G401.6 (cell line): Measurements from ENCODE around the gene PARD6B.
"Not testable (repeated sequence)": the region's sequence is repeated elsewhere in the genome, so short reads cannot be mapped to it uniquely, and the experiment has no call there.

Experiments used
- FAIRE-seq: peaks from 2 replicates; lab custom pipeline; 2012; peaks lifted over from hg19 to GRCh38; lab: Jason Lieb, UNC

The PARD6B gene

GRCh38 chr20:50776122-50776817 lies 44.9 kb downstream of the PARD6B start:
- no peak for FAIRE-seq

- FAIRE-seq: no peak
These were observed 46.0 kb downstream of the PARD6B start for GRCh38 chr20:50777373-50777772.

DNA sequence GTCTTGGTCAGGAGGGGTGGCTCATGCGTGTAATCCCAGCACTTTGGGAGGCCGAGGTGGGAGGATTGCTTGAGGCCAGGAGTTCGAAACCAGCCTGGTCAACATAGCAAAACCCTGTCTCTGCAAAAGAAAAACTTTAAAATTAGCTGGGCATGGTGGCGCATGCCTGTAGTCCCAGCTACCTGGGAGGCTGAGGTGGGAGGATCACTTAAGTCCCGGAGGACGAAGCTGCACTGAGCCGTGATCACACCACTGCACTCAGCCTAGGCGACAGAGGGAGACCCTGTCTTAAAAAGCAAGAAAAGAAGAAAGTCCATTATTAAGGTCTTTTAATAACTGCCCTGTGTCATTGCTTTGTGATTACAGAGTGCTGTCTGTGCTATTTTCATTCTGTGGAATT lies 47.6 kb downstream of the PARD6B start:
- not testable (repeated sequence) for FAIRE-seq

DNA sequence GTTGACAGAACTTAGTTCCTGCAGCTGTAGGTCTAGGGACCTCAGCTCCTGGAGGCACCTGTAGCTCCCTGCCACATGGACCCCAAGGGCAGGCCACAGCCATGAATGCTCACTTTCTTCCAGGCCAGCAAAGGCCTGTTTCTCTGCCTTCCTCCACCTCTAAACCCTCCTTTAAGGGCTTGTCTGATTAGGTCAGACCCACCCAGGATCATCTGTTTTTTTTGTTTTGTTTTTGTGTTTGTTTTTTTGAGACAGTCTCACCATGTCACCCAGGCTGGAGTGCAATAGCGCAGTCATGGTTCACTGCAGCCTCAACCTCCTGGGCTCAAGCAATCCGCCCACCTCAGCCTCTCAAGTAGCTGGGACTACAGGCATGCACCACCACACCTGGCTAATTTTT lies 52.0 kb downstream of the PARD6B start:
- no peak for FAIRE-seq

- FAIRE-seq: no peak
These were observed 52.5 kb downstream of the PARD6B start for GRCh38 chr20:50783903-50784302.

- FAIRE-seq: no peak
These were observed 53.1 kb downstream of the PARD6B start for GRCh38 chr20:50784464-50784863.

- FAIRE-seq: no peak
These were observed 55.3 kb downstream of the PARD6B start for GRCh38 chr20:50786703-50787102.

DNA sequence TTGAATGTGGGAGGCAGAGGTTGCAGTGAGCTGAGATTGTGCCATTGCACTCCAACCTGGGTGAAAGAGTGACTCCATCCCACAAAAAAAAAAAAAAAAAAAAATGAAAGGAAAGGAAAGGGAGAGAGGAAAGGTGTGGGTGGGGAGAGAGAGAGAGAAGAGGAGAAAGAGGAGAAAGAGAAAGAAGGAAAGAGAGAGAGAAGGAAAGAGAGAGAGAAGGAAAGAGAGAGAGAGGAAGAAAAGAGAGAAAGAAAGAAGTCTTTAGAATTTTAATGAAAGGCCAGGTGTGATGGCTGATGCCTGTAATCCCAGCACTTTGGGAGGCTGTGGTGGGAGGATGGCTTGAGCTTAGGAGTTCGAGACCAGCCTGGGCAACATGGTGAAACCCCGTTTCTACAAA lies 55.8 kb downstream of the PARD6B start:
- FAIRE-seq: no peak

DNA sequence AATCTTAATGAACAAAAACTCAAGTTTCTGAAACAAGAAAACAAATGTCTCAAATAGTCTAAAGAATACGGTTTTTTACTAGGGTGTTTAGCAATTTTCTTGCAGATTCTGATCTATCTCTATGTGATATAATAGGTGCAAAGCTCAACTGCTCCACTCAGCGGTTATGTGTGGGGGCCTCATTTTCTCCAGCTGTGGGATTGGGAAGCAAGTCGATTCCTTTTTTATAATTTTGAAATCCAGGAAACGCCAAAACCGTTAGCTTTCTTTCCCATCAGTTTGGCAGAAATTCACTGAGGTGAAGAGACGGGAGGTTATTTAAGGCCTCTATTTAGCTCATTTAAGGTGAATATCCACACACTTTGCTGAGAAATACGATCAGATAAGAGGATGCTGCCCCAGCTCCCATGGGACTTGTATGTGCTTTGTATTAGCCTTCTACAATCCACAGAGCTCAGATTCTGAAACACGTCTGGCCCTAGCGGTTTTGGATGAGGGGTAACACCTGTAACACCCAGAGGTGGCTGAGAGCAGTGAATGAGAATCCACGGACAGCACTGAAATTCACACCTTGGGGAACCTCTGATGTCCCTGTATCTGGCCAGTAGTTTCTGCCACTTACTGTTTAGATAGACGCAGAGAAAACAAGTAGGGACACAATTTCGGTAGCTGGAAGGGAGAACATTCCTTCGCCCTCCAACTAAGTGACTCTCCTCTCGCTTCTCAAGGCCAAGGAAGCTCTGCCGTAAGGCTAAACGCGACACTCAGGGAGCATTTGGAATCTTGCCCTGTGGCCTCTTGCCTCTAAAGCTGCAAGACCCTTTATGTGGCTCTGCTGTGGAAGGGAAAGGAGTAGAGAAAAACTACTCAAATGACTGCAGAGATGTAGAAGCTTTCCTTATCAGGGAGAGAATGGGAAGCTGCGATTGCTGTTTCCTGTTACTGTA lies 56.9 kb downstream of the PARD6B start:
- FAIRE-seq: peak; percentile 96

DNA sequence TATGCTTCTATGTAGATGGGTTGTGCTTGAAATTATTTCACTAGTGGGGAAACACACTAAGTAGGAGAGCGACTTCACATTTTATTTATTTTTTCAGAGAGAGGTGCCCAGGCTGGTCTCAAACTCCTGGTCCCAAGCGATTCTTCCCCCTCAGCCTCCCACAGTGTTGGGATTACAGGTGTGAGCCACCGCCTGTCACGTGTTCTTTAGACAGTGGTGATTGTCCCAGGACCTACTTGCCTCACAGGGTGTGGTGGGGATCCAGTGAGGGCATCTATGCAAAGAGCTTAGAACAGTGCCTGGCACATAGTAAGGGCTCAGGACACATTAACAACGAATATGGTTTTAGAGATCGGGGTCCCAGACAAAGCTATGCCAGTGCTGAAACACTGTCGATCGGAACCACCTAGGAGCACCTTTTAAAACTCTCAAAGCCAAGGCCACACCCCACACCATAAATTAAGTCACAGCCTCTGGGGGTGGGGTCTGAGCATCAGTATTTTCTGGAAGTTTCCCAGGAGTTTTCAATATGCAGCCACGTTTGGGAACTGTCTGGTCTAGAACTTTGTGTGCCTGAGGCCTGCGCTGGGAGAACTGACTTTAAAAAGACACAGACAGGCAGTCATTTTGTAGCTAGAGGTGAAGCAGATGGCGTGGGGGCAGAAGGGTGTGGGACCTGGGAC lies 58.7 kb downstream of the PARD6B start:
- FAIRE-seq: no peak

DNA sequence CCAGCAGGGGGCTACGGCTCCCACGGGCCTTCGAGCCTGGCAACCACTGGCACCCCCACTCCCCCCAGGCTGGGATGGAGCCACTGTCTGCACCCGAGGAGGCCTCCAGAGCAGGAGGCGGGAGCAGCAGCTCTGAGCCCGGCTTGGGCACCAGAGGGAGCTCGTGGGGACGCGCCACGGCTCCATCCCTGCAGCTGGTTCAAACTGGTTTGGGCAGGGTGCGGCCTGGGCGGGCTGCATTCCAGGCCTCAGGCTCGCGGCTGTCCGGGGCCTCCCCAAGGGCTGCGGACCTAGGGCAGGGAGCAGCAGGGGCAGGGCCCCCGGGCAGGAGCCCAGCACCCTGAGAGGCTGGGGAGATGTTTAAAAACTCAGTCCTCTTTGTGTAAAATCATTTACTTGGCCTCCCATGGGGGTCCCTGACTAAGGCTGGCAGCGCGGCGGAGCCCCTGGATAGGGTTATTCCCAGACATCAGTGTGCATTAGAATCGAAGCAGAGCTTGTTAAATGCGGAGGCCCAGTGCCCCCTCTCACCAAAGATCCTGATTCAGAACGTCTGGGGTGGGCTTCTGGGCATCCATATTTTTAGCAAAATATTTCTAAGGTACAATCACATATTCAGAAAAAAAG lies 59.4 kb downstream of the PARD6B start:
- FAIRE-seq: no peak

DNA sequence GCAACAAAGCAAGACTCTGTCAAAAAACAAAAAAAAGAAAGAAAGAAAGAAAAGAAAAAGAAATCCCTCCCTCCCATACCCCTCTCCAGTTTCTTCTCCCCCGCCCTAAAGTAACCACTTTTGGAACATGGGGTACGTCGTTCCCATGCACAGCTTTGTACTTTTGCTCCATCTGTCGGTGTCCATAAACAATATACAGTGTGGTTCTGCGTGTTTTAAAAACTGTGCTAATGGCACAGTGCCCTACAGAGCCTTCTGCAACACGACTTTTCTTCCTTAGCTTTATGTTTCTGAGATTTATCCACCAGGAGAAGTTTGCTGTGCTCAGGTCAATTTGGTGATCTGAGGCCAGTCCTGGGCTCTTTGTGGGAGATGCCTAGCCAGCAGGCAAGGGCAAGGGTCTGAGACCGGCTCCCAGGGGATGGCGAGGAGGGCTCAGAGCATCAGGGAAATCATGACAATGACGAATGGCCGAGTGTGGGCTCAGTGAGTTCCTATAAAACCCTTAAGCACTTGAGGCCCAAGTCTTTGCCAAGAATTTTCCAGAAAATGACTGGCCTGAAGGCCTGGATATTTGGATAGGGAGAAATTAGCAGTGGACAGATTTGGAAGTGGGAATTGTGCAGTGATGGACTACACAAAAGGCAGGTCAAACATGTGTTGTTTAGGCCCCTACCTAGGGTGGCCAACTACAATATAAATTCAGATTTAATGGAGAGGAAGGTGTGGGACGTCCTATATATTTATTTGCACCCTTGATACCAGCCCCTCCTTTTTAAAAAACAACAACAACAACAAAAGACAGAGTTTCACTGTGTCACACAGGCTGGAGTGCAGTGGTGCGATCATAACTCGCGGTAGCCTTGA lies 61.6 kb downstream of the PARD6B start:
- FAIRE-seq: no peak

DNA sequence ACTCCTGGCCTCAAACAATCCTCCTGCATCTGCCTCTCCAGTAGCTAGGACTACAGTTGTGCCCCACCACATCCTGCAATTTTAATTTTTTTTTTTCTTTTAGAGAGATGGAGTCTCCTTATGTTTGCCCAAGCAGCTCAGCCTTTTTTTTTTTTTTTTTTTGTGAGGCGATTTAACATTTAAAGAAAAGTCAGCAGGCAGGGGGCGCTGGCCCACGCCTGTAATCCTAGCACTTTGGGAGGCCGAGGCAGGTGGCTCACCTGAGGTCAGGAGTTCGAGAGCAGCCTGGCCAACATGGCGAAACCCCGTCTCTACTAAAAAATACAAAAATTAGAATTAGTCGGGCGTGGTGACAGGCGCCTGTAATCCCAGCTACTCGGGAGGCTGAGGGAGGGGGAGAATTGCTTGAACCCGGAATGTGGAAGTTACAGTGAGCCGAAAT lies 62.2 kb downstream of the PARD6B start:
- not testable (repeated sequence) for FAIRE-seq

GRCh38 chr20:50794181-50794845 lies 62.9 kb downstream of the PARD6B start:
- FAIRE-seq: no peak

DNA sequence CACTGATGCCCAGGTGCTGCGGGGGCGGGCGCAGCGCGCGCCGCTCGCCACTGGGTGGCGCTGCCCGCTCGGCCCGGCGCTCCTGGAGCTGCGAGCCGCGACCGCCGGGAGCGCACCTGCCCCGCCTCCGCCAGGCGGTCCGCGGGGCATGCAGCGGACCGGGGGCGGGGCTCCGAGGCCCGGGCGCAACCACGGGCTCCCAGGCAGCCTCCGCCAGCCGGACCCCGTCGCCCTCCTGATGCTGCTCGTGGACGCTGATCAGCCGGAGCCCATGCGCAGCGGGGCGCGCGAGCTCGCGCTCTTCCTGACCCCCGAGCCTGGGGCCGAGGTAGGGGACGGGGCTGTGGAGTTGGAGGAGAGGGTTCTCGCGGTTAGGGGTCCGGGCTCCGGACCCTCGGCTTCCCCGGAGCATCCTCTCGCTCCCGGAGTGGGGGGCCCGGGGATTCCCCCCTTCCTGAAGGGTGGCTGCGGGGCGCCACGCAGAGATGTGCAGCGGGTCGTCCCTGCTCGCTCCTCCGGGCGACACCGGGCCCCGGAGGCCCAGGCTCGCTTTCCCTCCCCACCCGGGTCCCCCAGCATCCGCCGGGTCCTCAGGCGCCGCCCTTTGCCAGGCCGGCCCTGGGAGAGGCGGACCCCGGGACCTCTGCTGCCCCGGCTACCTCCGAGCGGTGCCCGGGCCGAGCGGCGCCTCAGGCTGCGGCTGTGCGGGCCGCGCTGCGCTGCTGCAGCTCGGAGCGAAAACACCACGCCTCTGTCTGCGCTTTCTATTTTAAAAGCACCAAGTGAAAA lies 63.7 kb downstream of the PARD6B start, which contains the start of gene BCAS4:
BCAS4 (plus strand) TSS at position 216 of the 789 bp plus-strand sequence; CDS start at position 239, 23 bp downstream.
- FAIRE-seq: no peak

DNA sequence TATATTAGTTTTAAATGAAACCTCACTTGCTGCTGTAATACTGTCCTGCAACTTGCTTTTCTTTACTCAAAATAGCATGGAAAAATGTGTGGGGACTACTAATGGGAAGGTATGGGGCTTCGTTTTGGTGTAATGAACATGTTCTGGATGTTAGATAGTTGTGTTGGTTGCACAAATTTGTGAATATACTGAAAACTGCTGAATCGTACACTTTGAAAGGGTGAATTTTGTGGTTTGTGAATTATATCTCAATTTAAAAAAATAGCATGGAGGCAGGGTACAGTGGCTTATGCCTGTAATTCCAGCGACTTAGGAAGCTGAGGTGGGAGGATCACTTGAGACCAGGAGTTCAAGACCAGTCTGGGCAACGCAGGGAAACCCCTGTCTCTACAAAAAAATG lies 65.8 kb downstream of the PARD6B start:
- FAIRE-seq: no peak

- FAIRE-seq: no peak
These were observed 67.3 kb downstream of the PARD6B start for GRCh38 chr20:50798650-50799049.

DNA sequence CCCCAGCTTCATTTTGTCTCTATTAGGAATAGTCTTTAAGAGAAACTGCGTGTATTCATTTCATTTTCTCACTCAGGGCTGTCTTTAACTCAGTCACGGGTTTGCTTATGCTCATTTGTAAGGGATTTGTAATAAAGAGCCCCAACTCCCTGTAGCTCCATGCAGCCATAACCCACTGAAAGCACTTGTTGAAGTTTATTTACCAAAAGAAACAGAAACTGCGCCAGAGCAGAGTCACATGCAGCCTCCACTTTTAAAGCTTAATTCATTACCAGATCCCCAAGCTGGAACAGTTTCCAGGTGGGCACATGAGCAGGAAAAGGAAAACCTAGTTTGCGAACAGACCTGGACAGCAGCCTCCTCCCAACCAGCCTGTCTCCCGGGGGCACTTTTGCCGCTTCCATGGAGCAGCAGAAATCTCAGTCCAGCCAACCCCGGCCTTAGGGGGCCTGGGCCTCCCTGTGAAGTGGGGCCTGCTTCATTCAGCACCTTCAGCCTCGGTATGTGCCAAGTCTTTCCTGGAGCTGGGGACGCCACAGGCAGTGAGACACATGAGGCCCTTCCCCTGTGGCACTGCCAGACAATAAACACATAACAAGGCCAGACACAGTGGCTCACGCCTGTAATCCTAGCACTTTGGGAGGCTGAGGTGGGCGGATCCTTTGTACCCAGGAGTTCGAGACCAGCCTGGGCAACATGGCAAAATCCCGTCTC lies 68.0 kb downstream of the PARD6B start:
- no peak for FAIRE-seq

- FAIRE-seq: no peak
These were observed 68.6 kb downstream of the PARD6B start for GRCh38 chr20:50799890-50800550.
